ENCODE results near the gene FTO. TPM values are rescaled to one million over a fixed set of nuclear protein-coding genes. Genes with fewer than 3 reads are reported as not detected.

The FTO gene
- total and polyA plus RNA-seq, 2 of the 8 experiments (the other 6 are each of a cell fraction or from before 2014, with no cell fraction given), result 34.5 to 59.8 TPM

DNA sequence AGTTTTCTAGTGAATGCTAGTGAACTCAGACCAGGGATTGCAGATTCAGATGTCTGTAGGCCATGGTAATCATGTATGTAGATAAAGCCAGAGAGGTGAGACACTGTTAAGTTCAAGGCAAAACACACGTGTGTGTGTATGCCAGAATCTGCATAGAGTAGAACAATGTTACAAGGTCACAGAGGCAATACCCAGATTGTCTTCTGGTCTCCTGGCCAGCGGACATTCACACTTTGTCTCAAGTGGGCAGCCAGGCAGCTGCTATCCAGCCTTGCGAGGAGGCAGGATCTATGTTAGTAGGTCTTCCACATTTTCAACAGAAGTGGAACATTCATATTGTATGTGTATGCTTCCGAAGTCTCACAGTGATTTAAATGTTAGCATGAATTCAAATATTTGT lies 244.4 kb downstream of the FTO start:
- Histone ChIP-seq H3K9ac (replicated peaks in 1 of 4; ENCODE audit: extremely low read depth in 1 of 4, low read depth in 3 of 4, low read length in 3 of 4) (no peak overlapping the region), H4K5ac (ENCODE audit: insufficient read length, low read depth, low read length) (no peak overlapping the region), H3K79me2 (ENCODE audit: control insufficient read depth in 1 of 2, insufficient read depth in 2 of 2, low read length in 2 of 2) (no peaks in the 10 kb centered on the region), H2BK5ac (ENCODE audit: low read depth, low read length) (no peak overlapping the region), H2BK120ac (replicated peaks; ENCODE audit: low read depth, low read length) (no peak overlapping the region), H4K91ac (replicated peaks; ENCODE audit: insufficient read length, low read length) (no peak overlapping the region), H3K23me2 (ENCODE audit: low read depth, low read length) (no peaks in the 10 kb centered on the region), H3K23ac (ENCODE audit: insufficient read length) (no peak overlapping the region), H3K79me1 (ENCODE audit: low read depth, low read length) (no peaks in the 10 kb centered on the region; the same call in 1 of the 2 replicates), H4K20me1 (replicated peaks in 1 of 2; ENCODE audit: control insufficient read depth in 1 of 2, insufficient read depth in 2 of 2, low read length in 2 of 2) (no peaks in the 10 kb centered on the region), H3K56ac (replicated peaks; ENCODE audit: insufficient read length, low read depth, low read length) (no peak overlapping the region), H2AK5ac (ENCODE audit: low read depth, low read length) (no peak overlapping the region), H3K18ac (ENCODE audit: extremely low read depth, low read length) (no peak overlapping the region), H3K36me3 (ENCODE audit: control insufficient read depth in 2 of 4, insufficient read depth in 4 of 4, low read length in 3 of 4) (no peaks in the 10 kb centered on the region), H3K27ac (ENCODE audit: low read depth, low read length) (no peak overlapping the region), H2BK15ac (ENCODE audit: low read length) (no peak overlapping the region), H4K8ac (ENCODE audit: extremely low read depth, insufficient read depth, low read length) (no peak overlapping the region), H2BK12ac (ENCODE audit: low read depth, low read length) (no peak overlapping the region), H3K4me2 (ENCODE audit: insufficient read depth in 1 of 2, low read depth in 2 of 2, low read length in 2 of 2) (no peak overlapping the region), H3K4me3 (ENCODE audit: extremely low read depth in 1 of 4, insufficient read depth in 2 of 4, low read depth in 3 of 4, low read length in 4 of 4) (no peak overlapping the region), H2AFZ (ENCODE audit: low read length) (no peak overlapping the region), H3K14ac (ENCODE audit: insufficient read length) (no peak overlapping the region), H3K27me3 (replicated peaks in 1 of 4; ENCODE audit: control insufficient read depth in 3 of 4, extremely low read depth in 1 of 4, insufficient read depth in 3 of 4, low read length in 3 of 4) (no peaks in the 10 kb centered on the region), H2BK20ac (ENCODE audit: low read length) (no peak overlapping the region), H3K4me1 (replicated peaks in 1 of 4; ENCODE audit: control insufficient read depth in 3 of 4, insufficient read depth in 4 of 4, low read length in 3 of 4) (no peaks in the 10 kb centered on the region), H3K9me3 (ENCODE audit: insufficient read depth in 2 of 2, low read depth in 1 of 2, low read length in 1 of 2) (no peaks in the 10 kb centered on the region), H3K4ac (replicated peaks; ENCODE audit: insufficient read length, low read depth, low read length) (no peak overlapping the region)
- WGBS, 2 experiments (ENCODE audit: extremely low coverage in 1 of 2, insufficient coverage in 1 of 2, insufficient read length in 1 of 2, insufficient replicate concordance in 2 of 2, low coverage in 1 of 2, low lambda C conversion rate in 2 of 2, missing lambda C conversion rate in 1 of 2), result 87% methylated on average over 4 of the region's 4 CpGs; no CpG with 5 or more reads in 1 of the 2 experiments
- FAIRE-seq (no peak), DNase-seq (ENCODE audit: low read depth in 1 of 2, low spot score in 2 of 2) (no peak)
- ChIA-PET POLR2A (ENCODE audit: partially characterized antibody) (no interaction called here), CTCF (ENCODE audit: partially characterized antibody) (interaction anchor here (1.2 to 3.4 kb wide), 4 partner anchors 10 to 333 kb away, joined by 3 to 8 read pairs (median 6); no protein-coding TSS in a partner anchor)
- no peak for TF ChIP-seq ASH2L (IDR thresholded peaks at IDR 0.05; ENCODE audit: low read length)

All from H1 (cell line).